Endothelial cell (in vitro differentiated cells): ENCODE data around the gene MED13L. TPM values are rescaled to one million over a fixed set of nuclear protein-coding genes. Genes with fewer than 3 reads are reported as not detected.

ENCODE experiments used
- DNase-seq: peaks from one replicate; pipeline ENCODE4 v3.0.0; 2021; ENCODE audit warnings: low spot score
- H3K27ac Mint-ChIP-seq: one replicate; pipeline ENCODE4 v1.8.0; 2021; ENCODE audit warnings: mixed read lengths, inconsistent platforms; ENCODE audit not compliant: unreplicated experiment
- H3K27me3 Mint-ChIP-seq: one replicate; pipeline ENCODE4 v1.8.0; 2021; ENCODE audit warnings: mild to moderate bottlenecking, moderate library complexity, mixed read lengths, inconsistent platforms; ENCODE audit not compliant: unreplicated experiment
- H3K36me3 Mint-ChIP-seq: one replicate; pipeline ENCODE4 v1.8.0; 2021; ENCODE audit warnings: mild to moderate bottlenecking, low read depth, mixed read lengths, inconsistent platforms; ENCODE audit not compliant: unreplicated experiment
- H3K4me1 Mint-ChIP-seq: one replicate; pipeline ENCODE4 v1.8.0; 2021; ENCODE audit warnings: mild to moderate bottlenecking, mixed read lengths, inconsistent platforms; ENCODE audit not compliant: unreplicated experiment
- H3K4me3 Mint-ChIP-seq: one replicate; pipeline ENCODE4 v1.8.0; 2021; ENCODE audit warnings: mild to moderate bottlenecking, mixed read lengths, inconsistent platforms; ENCODE audit not compliant: unreplicated experiment
- H3K9me3 Mint-ChIP-seq: one replicate; pipeline ENCODE4 v1.8.0; 2021; ENCODE audit warnings: mixed read lengths, inconsistent platforms; ENCODE audit not compliant: unreplicated experiment
- total RNA-seq: library from RNA; stranded (reverse); fragmentation: NEBNext Ultra II Directional; extraction: Animal tissue kit (Norgen Biotek cat#: 25700); gene quantifications from one replicate; pipeline ENCODE4 v1.2.1, GENCODE V29; 2021; ENCODE audit not compliant: unreplicated experiment
- TF ChIP-seq, protein P1 (sequence below): fragments of 200-600 bp; sonication (generic); IDR thresholded peaks from one replicate; pipeline ENCODE4 v1.5.0; 2021; ENCODE audit warnings: antibody characterized with exemption; ENCODE audit not compliant: unreplicated experiment

Gene MED13L
- total RNA-seq, 1 donor from 2014 or later, result 97.0 TPM

DNA sequence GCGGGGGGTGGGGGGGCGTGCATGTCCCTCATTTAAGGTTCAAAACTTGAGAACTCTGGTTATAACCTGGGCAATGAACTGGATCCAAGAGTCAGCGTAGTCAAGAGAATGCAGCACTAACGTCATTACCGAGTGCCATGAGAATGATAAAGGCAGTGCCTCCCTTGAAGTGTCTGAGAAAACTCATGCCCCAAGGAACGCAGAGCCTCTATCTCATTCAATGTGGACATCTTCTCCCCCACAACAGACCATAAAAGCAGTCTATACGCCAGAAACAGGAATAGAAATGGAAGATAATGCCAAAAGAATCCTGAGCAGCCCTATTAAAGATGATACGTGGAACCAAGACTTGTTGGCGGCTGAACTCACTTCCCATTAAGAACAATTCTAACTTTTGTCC lies 208.6 kb downstream of the MED13L start:
- H3K4me1 Mint-ChIP-seq, result peaks cover 27% of the 10 kb centered on the region
- no peaks in the 10 kb centered on the region for H3K36me3 Mint-ChIP-seq
- H3K9me3 Mint-ChIP-seq, result no peaks in the 10 kb centered on the region
- no peak overlapping the region for H3K27ac Mint-ChIP-seq
- no peak overlapping the region for H3K4me3 Mint-ChIP-seq
- TF ChIP-seq, protein P1, sequence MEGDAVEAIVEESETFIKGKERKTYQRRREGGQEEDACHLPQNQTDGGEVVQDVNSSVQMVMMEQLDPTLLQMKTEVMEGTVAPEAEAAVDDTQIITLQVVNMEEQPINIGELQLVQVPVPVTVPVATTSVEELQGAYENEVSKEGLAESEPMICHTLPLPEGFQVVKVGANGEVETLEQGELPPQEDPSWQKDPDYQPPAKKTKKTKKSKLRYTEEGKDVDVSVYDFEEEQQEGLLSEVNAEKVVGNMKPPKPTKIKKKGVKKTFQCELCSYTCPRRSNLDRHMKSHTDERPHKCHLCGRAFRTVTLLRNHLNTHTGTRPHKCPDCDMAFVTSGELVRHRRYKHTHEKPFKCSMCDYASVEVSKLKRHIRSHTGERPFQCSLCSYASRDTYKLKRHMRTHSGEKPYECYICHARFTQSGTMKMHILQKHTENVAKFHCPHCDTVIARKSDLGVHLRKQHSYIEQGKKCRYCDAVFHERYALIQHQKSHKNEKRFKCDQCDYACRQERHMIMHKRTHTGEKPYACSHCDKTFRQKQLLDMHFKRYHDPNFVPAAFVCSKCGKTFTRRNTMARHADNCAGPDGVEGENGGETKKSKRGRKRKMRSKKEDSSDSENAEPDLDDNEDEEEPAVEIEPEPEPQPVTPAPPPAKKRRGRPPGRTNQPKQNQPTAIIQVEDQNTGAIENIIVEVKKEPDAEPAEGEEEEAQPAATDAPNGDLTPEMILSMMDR, result no peak
- no peaks in the 10 kb centered on the region for H3K27me3 Mint-ChIP-seq
- DNase-seq, result no peak

DNA sequence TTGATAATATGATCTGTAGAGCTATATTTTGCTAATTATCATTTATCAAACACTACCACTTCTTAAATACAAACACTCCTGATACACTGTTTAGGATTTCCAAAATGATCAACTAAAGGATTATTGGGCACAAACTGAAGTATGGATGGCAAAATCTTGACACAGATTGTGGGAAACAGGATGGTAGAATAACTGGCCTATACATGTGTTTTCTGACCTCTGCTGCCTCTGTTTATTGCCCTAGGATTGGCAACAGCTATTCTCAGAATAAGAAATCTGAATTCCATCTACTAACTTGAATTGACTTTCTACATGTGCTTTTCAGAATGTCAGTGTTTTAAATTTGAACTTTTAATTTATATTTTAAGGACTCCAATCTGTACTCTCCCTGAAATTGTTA lies 209.1 kb downstream of the MED13L start:
- TF ChIP-seq, protein P1, result no peak
- no peaks in the 10 kb centered on the region for H3K36me3 Mint-ChIP-seq
- H3K27me3 Mint-ChIP-seq, result no peaks in the 10 kb centered on the region
- no peaks in the 10 kb centered on the region for H3K9me3 Mint-ChIP-seq
- peaks cover 27% of the 10 kb centered on the region for H3K4me1 Mint-ChIP-seq
- no peak for DNase-seq
- no peak overlapping the region for H3K4me3 Mint-ChIP-seq
- H3K27ac Mint-ChIP-seq, result no peak overlapping the region

DNA sequence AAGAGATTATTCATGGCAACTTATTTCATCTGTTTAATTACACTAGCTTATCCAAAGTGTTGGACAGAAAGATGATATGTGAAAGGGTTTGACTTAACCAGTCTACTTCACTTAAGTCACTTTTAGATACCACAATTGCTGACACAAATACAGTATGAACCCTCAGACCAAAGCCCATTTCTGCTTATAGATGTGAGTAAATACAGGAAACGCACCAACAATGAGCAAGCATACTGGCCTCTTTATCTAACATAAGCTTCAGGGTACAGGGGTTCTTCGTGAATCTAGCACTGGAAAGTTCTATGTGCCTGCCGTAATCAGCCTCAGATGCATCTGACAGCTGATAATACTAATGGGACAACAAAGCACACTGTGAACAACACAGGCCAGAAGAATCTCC lies 209.6 kb downstream of the MED13L start:
- no peaks in the 10 kb centered on the region for H3K9me3 Mint-ChIP-seq
- H3K27me3 Mint-ChIP-seq, result peaks cover under 1% of the 10 kb centered on the region
- DNase-seq, result no peak
- peaks cover 27% of the 10 kb centered on the region for H3K4me1 Mint-ChIP-seq
- no peaks in the 10 kb centered on the region for H3K36me3 Mint-ChIP-seq
- TF ChIP-seq, protein P1, result no peak
- H3K4me3 Mint-ChIP-seq, result no peak overlapping the region
- H3K27ac Mint-ChIP-seq, result no peak overlapping the region

DNA sequence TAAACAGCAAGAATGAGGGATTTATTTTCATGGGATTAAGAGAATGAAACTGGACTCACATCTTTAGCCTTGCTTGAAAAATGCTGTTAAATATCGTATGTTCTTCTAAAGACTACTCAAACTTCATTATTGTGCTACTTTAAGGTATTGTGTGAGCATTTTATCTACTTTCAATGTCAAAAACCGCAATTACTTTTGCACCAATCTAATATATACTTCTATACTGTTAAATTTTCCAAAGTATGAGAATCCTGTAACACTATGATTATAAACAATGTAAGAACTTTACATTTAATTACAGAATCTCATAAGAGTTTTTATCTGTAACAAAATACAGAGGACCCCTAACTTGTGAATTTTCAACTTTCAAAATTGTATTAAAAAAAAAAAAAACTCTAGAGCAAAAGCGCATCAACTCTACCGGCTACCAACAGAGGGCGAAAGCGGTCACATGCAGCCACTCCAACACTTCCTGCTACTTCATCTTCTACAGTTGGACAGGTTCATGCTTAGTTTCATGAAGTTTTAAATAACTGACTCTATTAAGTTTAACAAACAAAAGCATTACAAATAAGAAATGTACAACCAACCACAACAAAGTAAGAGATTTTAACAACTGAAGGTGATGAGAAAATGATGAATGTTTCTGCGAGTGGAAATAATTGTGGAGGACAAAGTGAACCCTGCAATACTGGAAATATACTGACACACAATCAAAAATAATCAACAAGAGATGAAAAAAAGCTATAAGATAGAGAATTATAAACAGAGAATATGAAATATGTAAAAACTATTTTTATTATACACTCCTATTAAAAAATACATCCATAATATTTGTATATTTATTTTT lies 210.9 kb downstream of the MED13L start:
- peak; percentile 57 for DNase-seq
- H3K27ac Mint-ChIP-seq, result no peak overlapping the region
- H3K27me3 Mint-ChIP-seq, result peaks cover 1% of the 10 kb centered on the region
- H3K36me3 Mint-ChIP-seq, result no peaks in the 10 kb centered on the region
- TF ChIP-seq, protein P1, result peak; percentile 84
- no peak overlapping the region for H3K4me3 Mint-ChIP-seq
- peaks cover 20% of the 10 kb centered on the region for H3K4me1 Mint-ChIP-seq
- no peaks in the 10 kb centered on the region for H3K9me3 Mint-ChIP-seq

DNA sequence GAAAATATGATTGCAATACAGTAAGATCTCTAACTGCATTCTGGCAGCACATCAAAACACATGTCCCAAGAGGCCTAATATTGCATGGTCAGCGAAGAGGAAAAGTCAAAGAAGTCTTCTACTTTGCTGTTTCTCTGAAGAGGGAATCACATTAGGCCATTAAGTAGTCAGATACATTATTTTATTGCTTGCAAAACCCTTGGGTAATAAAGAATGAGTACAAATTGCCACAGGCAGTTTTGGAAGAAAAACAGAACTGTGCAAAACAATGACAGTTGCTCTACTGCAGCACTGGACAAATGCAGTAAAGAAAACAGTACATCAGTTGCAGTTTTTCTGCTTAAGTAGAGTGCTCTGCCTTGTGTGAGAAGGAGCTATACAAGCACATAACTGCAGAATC lies 211.9 kb downstream of the MED13L start:
- Mint-ChIP-seq H3K27ac (no peak overlapping the region), H3K9me3 (no peaks in the 10 kb centered on the region), H3K36me3 (no peaks in the 10 kb centered on the region), H3K27me3 (peaks cover 3% of the 10 kb centered on the region), H3K4me3 (no peak overlapping the region), H3K4me1 (peaks cover 20% of the 10 kb centered on the region)
- TF ChIP-seq, protein P1, result no peak
- DNase-seq, result no peak
